A549 (cell line): ENCODE results near the gene PCNX2.

Experiments
- ATOH8 ChIP-seq: fragments of 250-450 bp; sonication (Bioruptor Pico); IDR thresholded peaks from 2 replicates; pipeline ENCODE4 v1.5.0; 2020; ENCODE audit warnings: low read depth, mild to moderate bottlenecking, moderate library complexity
- CTCF ChIP-seq: fragments of >200 bp; sonication (Bioruptor Twin); formaldehyde crosslinking; IDR thresholded peaks from 3 replicates; pipeline ENCODE4 v1.5.1; 2016
- ESRRA ChIP-seq: fragments of 150-350 bp; IDR thresholded peaks from 2 replicates; pipeline ENCODE4 v1.6.1; 2014; ENCODE audit warnings: mild to moderate bottlenecking, low read length, borderline replicate concordance
- PHF8 ChIP-seq: fragments of 200-600 bp; sonication (generic); IDR thresholded peaks from 2 replicates; pipeline ENCODE4 v1.6.1; 2016; ENCODE audit warnings: low read depth, mild to moderate bottlenecking, antibody characterized with exemption, moderate library complexity, borderline replicate concordance
- POLR2A ChIP-seq: IDR thresholded peaks from 2 replicates; pipeline ENCODE4 v1.6.1; 2012; ENCODE audit warnings: mild to moderate bottlenecking, low read length
- RFX5 ChIP-seq: fragments of 450-650 bp; IDR thresholded peaks from 2 replicates; pipeline ENCODE4 v1.7.1; 2014; ENCODE audit warnings: antibody characterized with exemption, mild to moderate bottlenecking, moderate library complexity

- TF ChIP-seq ATOH8 (no peak), POLR2A (no peak), CTCF (no peak), ESRRA (no peak), PHF8 (no peak), RFX5 (no peak)
Measured at GRCh38 chr1:233061265-233061664, 234.3 kb downstream of the PCNX2 start.
